ENCODE results near the gene DSEL. TPM values are rescaled to one million over a fixed set of nuclear protein-coding genes. Genes with fewer than 3 reads are reported as not detected.

DSEL gene
- total RNA-seq, 1 donor from 2014 or later, result 1.6 TPM

- H3K27me3 ChIP-seq (ENCODE audit: low read depth), result no peaks in the 10 kb centered on the region
- H3K4me3 ChIP-seq, result no peak overlapping the region
- DNase-seq, result no peak
- no peak for TF ChIP-seq CTCF (IDR thresholded peaks at IDR 0.05; ENCODE audit: borderline replicate concordance)
- H3K4me1 ChIP-seq, result no peaks in the 10 kb centered on the region
- H3K27ac ChIP-seq (replicated peaks), result no peak overlapping the region
- H3K36me3 ChIP-seq, result no peaks in the 10 kb centered on the region
- intact Hi-C loops (cut with micrococcal nuclease), result no loop called here
- peaks cover 7% of the 10 kb centered on the region for H3K9me3 ChIP-seq (replicated peaks)
Observed at GRCh38 chr18:67475673-67476072, 40.8 kb downstream of the DSEL start.

DNA sequence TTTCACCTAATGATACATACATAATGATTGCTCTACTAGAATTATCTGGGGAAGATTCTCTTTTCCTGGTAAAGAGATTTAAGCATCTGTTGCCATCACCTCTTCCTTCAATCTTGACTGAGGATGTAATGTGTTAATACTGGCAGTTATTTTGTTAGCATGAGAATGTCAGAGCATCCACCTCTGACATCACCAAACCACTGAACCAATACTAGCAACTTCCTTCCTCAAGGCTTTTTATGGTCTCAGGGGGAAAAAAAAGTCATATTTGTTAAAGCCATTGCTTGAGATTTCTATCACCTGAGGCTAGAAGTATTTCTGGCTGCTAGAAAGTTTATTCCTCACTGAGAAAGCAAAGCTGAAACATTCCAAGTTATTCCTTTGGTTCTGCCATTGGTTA, 48.5 kb downstream of the DSEL start:
- no peak for TF ChIP-seq CTCF (IDR thresholded peaks at IDR 0.05; ENCODE audit: borderline replicate concordance)
- DNase-seq, result no peak
- no peaks in the 10 kb centered on the region for H3K36me3 ChIP-seq
- H3K27ac ChIP-seq (replicated peaks), result no peak overlapping the region
- intact Hi-C loops (cut with micrococcal nuclease), result no loop called here
- no peaks in the 10 kb centered on the region for H3K27me3 ChIP-seq (ENCODE audit: low read depth)
- no peak overlapping the region for H3K4me3 ChIP-seq
- no peaks in the 10 kb centered on the region for H3K4me1 ChIP-seq
- H3K9me3 ChIP-seq (replicated peaks), result no peaks in the 10 kb centered on the region

DNA sequence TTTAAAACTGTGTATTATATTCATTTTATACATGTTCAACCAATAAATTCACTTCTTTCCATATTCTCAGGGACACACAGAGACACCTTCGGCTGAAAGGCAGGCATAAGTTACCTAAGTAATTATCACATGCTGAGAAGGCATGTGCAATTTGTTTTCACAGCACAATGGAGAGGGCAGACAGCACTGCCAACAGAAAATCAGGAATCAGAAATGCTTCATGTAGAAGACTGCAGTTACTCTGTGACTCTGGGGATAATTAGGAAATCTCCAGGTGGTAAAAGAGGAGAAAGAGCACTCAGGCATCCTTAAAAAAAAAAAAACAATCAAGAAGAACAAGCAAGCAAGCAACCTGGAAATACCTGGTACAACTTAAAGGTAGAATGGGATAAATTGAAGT, 49.3 kb downstream of the DSEL start:
- Histone ChIP-seq H3K4me1 (no peaks in the 10 kb centered on the region), H3K27me3 (ENCODE audit: low read depth) (no peaks in the 10 kb centered on the region), H3K9me3 (replicated peaks) (no peaks in the 10 kb centered on the region), H3K4me3 (no peak overlapping the region), H3K27ac (replicated peaks) (no peak overlapping the region), H3K36me3 (no peaks in the 10 kb centered on the region)
- intact Hi-C loops (cut with micrococcal nuclease), result no loop called here
- TF ChIP-seq CTCF (IDR thresholded peaks at IDR 0.05; ENCODE audit: borderline replicate concordance), result no peak
- DNase-seq, result no peak

- Histone ChIP-seq H3K27ac (replicated peaks) (no peak overlapping the region), H3K9me3 (replicated peaks) (peaks cover 6% of the 10 kb centered on the region), H3K36me3 (no peaks in the 10 kb centered on the region), H3K4me3 (no peak overlapping the region), H3K27me3 (ENCODE audit: low read depth) (no peaks in the 10 kb centered on the region), H3K4me1 (no peaks in the 10 kb centered on the region)
- no peak for DNase-seq
- no peak for TF ChIP-seq CTCF (IDR thresholded peaks at IDR 0.05; ENCODE audit: borderline replicate concordance)
- intact Hi-C loops (cut with micrococcal nuclease), result no loop called here
Observed at GRCh38 chr18:67464499-67464898, 52.0 kb downstream of the DSEL start.

DNA sequence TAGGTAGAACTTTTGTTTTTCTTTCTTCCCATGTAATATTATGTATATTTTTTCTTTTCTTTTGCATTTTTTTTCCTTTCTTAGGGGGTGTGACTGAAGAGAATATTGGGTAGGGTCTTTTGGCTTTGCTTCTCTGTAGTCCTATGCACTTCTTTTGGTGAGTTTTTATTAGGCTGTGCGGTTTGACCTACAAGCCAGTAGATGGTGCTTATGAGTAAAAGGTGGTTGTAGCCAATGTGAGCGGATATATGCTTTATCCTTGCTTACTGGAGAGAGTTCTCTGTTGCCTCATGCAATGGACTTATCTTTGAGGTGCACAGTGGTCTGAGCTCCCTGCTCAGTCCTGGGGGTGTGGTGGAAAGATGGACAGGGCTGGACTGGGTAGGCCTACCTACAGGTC, 52.7 kb downstream of the DSEL start:
- no peak overlapping the region for H3K27ac ChIP-seq (replicated peaks)
- intact Hi-C loops (cut with micrococcal nuclease), result no loop called here
- H3K4me1 ChIP-seq, result no peaks in the 10 kb centered on the region
- DNase-seq, result no peak
- H3K9me3 ChIP-seq (replicated peaks), result peaks cover 6% of the 10 kb centered on the region
- H3K27me3 ChIP-seq (ENCODE audit: low read depth), result no peaks in the 10 kb centered on the region
- H3K4me3 ChIP-seq, result no peak overlapping the region
- no peak for TF ChIP-seq CTCF (IDR thresholded peaks at IDR 0.05; ENCODE audit: borderline replicate concordance)
- no peaks in the 10 kb centered on the region for H3K36me3 ChIP-seq

DNA sequence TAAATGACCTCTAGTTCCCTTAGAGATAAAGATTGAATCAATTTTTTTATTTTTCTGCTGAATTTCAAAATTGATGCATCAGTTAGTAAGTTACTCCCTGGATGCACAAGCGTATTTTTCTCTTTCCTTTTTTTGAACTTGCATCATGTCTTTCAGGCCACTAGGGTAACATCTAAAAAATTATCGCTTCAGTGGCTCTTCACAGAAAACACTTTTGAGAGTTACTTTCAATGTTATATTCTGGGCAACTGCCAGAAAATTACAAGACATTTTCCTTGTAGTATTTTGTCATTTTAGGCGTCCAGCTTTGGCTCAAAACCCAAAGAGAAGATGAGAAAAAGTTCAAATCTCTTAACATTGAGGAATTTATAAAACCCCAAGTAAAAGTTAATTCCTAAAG, 59.8 kb downstream of the DSEL start:
- Histone ChIP-seq H3K9me3 (replicated peaks) (peaks cover 6% of the 10 kb centered on the region), H3K27me3 (ENCODE audit: low read depth) (no peaks in the 10 kb centered on the region), H3K27ac (replicated peaks) (no peak overlapping the region), H3K4me3 (no peak overlapping the region), H3K36me3 (no peaks in the 10 kb centered on the region), H3K4me1 (no peaks in the 10 kb centered on the region)
- DNase-seq, result no peak
- intact Hi-C loops (cut with micrococcal nuclease), result no loop called here
- peak; percentile 28 for TF ChIP-seq CTCF (IDR thresholded peaks at IDR 0.05; ENCODE audit: borderline replicate concordance)
